ENCODE data around the gene WDR86. TPM values are rescaled to one million over a fixed set of nuclear protein-coding genes. Genes with fewer than 3 reads are reported as not detected.

WDR86 gene
- total RNA-seq, 1 donor from 2014 or later, result 0.41 TPM

DNA sequence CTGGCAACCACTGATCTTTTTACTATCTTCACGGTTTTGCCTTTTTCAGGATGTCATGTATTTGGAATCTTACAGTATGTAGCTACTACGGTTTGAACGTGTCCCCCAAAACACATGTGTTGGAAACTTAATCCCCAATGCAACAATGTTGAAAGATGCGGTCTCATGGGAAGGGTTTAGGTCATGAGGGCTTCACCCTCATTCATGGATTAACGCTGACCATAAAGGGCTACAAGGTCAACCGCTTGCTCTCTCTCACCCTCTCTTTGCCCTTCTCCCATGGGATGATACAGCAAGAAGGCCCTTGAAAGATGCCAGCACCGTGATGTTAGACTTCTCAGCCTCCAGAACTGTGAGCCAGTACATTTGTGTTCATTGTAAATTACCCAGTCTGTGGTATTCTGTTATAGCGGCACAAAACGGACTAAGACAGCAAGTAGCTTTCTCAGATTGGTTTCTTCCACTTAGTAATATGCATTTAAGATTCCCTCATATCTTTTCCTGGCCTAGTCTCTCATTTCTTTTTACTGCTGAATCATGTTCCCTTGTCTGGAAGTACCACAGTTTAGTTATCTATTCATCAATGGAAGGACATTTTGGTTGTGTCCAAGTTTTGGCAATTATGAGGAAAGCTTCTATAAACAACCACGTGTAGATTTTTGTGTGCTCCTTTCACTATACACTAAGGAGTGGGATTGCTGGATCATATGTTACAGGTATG lies 33.1 kb upstream of the WDR86 start:
- DNase-seq (ENCODE audit: missing footprints) (no peak), ATAC-seq (no peak)
- intact Hi-C loops (cut with DNase I), result no loop called here

DNA sequence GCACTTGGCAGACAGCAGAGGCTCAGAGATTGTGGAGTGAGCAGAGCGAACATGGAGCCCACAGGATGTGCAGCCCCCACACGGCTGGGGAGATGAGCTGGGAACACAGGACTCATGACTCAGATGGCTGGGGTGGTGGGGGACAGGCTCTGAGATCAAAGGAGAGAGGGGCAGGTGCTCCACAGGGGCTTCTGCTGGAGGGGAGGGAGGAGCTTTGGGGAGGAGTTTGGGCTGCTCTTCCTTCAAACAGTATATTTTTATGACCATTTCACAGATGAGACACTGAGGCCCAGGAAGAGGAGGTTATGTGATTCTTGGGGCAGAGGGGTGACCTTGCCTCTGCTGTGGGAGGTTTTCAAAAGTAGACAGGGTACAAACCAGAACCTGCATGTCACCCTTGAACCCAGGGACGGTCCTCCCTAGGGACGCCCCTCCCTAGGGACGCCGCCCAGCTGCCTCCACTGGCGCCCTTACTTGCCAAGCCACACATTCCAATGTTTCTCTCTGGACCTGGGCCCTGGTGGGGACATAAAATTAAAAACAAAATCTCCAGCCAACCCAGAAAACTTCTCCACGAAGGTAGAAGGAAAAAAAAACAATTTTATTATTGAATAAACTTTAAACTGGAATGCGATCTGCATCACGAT lies 31.1 kb upstream of the WDR86 start:
- DNase-seq (ENCODE audit: missing footprints) (no peak), ATAC-seq (no peak)
- intact Hi-C loops (cut with DNase I), result no loop called here

DNA sequence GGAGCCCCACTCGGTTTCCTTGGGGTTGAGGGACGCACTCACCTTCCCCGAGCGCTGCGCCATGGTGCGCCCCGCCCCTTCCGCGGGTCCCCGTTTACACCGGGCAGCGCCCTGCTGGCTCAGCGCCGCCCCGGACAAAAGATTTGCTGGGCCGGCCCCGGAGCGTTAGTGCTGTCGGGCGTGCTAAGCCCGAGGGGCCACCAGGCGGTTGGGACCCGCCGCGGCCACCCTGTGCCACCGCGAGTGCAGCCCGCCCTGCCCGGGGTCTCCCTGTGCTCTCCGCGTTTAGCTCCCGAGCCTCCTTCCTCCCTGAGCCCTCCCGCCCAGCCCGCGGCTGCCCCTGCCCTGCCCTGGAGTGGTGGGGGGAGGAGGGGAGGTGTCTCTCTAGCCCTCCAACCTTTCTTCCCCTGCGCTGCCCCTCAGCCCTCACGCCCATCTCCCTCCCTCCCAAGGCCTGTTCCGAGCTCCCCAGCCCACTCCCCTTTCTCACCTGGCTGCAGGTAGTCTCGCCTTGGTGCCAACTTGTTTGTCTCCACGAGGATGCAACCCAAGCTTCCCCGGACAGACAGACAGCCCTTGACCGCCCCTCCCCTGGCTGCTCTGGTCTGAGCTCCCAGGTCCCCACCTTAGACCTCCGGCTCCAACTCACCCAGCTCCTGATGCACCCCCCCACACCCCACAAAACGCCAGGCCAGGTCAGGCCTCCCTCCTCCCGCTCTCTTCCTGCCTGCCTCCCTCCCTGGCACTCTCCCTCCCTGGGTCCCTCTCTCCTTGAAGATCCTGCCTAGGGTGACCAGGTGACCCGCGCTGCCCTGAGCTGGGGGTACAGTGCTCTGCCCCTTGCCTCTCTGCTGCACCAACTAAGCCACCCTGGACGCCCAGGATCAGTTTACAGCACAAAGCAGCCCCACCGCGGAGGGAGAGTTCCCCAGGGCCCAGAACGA lies 30.3 kb upstream of the WDR86 start, which contains the start of gene CRYGN:
Gene CRYGN, minus strand, starts transcription at position 287 of the 944 bp plus-strand sequence. Its CDS starts 224 bp downstream, at position 63.
- DNase-seq (ENCODE audit: missing footprints) (no peak), ATAC-seq (no peak)
- intact Hi-C loops (cut with DNase I), result no loop called here

DNA sequence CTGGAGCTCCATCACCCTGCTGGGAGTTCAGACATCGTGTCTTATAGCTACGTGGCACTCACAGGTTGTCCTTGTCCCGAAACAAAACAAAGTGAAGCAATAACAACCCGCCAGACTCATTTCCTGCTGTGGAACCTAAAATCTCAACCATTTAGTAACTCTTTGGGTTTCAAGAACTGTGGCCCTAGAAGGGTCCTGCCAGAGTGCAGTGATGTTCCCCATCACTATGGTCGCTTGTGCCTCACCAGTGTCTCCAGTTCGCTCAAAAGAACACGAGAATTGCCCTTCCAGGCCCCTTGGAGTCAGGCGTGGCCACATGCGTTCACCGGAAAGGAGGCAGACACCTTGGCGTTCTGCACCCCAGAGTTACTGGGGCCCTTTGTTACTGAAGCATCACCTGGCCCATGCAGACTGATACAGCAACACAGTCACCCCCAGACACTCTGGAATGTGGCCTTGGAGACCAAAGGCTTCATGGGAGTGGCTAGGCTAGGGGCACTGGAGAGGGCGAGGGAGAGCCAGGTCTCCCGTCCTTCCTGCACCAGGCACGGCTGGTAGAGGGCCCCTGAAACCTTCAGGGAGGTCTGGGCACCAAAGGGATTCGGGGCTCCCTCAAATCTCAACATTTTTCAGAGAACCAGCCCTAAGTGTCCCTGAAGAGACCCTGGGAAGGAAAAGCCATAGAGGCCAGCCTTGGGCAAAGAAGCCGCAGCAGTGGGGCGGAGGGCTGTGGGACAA lies 29.2 kb upstream of the WDR86 start:
- intact Hi-C loops (cut with DNase I), result no loop called here
- DNase-seq (ENCODE audit: missing footprints) (no peak), ATAC-seq (no peak)

DNA sequence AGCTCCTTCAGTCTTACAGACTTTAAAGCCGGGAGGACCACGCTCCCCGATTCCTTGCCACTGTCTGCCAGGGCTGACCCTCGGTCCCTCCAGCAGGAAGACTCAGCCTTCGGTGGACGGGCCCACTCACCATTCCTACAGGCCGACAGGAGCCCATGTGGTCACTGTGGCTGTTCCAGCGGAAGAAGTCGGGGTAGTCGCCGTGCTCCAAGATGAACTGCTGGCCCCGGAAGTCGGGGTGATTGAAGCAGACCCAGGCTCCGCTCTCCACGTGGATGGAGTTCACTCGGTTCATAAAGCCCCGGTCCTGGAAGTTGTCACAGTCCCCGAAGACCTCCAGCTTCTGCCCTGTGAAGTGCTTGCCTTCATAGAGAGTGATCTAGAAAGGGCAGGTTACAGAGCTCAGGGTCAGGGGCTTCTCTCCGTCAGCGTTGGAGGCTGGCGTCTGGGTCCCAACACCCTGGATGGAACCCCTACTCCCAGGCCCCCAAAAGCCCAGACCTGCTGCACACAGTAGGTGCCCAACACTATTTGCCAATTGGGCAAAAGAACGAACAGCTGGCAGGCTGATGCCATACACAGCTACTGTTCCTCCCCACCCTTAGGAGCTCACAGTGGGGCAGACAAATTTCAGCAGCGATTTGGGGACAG lies 28.2 kb upstream of the WDR86 start:
- DNase-seq (ENCODE audit: missing footprints), result no peak
- intact Hi-C loops (cut with DNase I), result no loop called here
- ATAC-seq, result no peak

DNA sequence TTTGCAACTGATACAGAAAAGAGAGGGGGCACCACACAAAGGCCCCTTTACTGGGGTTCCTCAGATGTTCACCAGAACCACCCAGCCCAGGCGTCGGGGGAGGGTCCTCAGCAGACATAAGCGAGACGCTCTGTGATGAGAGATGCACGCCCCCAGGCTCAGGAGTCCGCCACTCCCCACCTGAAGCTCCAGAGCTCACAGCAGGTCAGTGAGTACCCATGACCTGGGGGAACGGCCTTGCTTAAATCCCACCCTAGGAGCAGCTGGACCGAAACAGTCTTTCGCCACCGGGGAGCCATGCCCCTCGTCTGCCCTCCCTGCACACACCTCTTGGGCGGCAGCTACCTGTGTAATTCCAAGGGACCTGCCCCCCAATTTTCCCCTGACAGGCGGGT lies 27.3 kb upstream of the WDR86 start:
- no peak for ATAC-seq
- intact Hi-C loops (cut with DNase I), result no loop called here
- no peak for DNase-seq (ENCODE audit: missing footprints)

DNA sequence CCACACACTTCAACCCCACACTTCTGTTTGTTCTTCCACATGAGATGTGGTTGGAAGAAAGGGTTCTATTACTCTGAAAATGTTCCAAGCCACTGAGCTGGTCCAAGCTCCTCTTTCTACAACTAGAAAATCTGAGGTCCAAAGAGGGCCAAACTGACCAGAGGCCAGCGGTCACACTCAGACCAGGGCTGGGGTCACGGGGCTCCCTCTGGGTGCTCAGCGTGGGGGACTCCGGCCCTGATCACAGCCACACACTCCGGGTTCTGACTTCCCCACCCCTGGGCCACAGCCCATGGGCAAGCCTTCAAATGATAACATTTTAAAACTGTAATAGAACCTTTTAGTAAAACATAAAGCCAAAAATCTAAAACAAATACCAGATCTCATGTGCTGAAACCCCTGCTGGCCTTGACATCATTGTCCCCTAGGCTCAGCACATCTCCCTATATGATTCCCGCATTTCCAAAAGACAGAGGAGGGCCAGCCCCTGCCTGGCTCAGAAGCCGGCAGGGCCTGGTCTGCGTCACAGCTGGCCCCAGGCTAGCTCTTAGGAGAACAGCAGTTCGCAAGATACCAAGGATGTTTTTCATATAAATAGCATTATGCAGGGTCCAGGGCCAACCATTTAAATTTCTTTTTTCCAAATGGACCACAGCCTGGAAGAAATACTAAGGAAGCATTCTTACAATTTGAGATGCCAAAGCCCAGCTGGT lies 26.8 kb upstream of the WDR86 start:
- DNase-seq (ENCODE audit: missing footprints), result peak; percentile 82
- intact Hi-C loops (cut with DNase I), result no loop called here

DNA sequence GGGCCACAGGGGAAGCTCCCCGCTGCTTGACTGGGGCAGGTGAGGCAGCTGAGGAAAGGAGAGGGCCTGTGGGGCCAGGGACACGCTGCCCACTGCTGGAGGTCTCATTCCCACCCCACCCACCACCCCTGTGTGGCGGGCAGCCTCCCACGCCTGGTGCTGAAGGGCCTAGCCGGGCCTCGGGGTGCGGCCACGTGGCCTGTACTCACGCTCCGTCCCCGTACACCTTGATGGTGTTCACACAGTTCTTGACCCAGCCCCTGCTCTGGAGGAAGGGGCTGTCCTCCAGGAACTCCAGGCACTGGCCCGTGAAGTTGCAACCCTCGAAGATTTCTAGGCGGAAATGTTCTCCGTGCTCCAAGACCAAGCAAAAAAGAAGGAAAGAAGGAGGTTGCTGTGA lies 26.1 kb upstream of the WDR86 start:
- intact Hi-C loops (cut with DNase I), result no loop called here
- no peak for ATAC-seq
- no peak for DNase-seq (ENCODE audit: missing footprints)

More for the DNA sequence above, 26.8 kb upstream of the WDR86 start:
- ATAC-seq, result peak; percentile 72

DNA sequence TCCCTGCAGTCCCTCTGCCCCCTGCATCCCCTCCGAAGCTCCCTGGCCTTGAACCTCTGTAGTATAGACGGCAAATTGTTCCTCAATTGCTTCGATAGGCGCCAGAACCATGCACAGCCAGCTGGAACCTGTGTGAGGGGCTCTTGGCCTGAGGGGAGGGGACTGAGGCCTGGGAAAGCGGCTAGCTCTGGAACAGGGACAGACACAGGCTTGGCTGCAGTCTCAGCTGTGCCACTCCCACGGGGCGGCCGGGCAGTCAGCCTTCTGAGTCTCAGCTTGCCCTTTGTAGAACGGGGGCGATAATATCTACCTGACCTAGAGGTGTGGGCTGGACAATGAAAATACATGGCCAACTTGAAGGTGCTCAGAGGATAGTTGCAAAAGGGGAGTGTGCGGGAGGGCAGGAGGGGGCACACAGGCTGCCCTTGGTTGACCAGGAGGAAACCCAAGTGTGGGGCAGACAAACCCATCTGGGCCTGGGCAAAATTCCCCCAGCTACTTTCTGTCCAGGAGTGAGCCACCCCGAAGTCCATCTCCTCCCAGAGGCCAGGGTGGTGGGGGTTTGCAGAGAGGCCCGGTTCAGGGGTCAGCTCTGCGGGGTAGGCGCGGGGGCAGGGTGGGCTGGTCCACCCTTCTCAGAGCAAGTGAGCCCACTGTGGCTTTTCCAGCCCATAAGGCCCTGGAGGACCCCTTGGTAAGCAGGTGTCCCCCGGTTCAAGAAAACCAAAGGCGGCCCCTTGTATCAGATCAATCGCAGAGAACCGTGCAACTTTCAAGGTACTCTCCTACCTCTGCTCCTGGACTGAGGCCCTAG lies 25.5 kb upstream of the WDR86 start:
- ATAC-seq (no peak), DNase-seq (ENCODE audit: missing footprints) (no peak)
- intact Hi-C loops (cut with DNase I), result no loop called here

DNA sequence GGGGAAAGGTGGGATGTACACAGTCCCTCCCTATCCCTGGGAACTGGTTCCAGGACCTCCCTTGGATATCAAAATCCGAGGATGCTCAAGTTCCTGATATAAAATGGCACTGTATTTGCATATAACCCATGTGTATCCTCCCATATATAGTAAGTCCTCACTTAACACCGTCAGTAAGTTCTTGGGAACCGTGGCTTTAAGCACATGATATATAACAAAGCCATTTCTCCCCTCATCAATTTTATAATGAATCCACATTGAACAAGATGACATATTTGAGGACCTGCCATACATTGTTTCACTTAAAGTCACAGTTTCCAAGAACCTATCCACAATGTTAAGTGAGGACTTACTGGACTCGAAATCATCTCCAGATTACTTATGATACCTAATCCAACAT lies 24.7 kb upstream of the WDR86 start:
- intact Hi-C loops (cut with DNase I), result no loop called here
- ATAC-seq, result no peak
- DNase-seq (ENCODE audit: missing footprints), result no peak

DNA sequence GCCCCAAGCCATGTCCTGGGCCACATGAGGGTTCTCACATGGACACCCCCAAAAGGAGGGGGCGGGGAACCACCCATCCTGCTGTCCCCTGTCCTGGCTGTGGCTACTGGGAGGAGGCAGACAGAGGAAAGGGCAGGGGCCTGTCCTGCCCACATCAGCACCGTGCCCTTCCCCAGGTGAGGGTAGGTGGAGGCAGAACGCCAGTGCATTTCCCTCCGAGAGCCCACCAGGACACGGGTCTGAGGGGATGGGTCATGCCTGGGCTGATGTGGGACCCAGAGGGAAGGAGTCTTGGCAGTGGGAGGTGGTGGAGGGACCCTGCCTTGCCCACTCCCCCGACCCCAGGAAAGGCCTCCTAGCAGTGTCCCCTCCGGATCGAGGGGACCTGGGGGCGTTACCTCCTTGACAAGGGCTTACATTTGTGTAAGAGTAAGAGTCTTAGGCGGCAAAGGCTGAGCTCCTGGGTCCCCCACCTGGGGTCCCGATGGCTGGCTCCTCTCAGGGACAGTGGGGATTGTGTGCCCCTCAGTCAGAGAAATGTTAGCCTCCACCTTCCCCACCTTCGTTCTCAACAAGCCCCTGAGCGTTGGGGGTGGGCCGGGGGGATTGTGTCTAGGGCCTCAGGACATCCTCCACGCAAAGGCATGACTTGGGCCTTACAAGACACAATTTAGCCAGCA lies 24.0 kb upstream of the WDR86 start:
- ATAC-seq (no peak), DNase-seq (ENCODE audit: missing footprints) (no peak)
- intact Hi-C loops (cut with DNase I), result no loop called here

DNA sequence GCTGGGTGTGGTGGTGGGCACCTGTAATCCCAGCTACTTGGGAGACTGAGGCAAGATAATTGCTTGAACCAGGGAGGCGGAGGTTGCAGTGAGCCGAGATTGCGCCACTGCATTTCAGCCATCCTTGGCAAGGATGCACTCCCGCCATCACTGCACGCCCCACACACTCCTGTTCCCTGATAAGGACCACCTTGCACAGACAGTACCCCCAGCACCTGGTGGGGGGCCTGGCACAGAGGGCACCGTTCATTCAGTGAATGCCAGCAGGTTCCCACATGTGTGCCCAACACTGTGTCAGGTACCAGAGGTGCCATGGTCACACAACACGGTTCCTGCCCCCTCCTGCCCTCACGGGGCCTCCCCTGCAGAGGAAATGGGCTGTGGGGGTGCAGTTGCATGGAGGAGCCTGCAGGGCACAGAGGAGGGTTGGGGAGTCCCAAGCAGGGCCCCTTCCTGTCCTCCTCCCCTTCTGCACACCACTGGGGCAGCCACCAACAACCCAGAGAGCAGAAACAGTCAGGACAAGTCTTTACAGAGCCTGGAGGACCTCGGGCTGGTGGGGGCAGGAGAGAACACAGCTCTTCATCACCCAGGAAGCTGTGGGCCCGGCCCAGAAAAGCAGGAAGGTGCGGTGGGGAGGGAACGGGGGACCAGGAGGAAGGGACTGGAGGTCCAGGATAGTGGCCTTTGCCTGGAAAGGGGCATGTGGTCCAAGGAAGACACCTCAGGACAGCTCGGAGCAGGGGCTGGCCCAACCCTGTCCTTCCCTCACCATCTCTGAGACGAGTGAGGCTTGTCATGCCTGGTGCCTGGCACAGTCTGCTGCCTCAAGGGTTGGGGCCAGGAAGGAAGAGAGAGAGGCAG lies 23.1 kb upstream of the WDR86 start:
- DNase-seq (ENCODE audit: missing footprints) (no peak), ATAC-seq (no peak)
- intact Hi-C loops (cut with DNase I), result no loop called here

DNA sequence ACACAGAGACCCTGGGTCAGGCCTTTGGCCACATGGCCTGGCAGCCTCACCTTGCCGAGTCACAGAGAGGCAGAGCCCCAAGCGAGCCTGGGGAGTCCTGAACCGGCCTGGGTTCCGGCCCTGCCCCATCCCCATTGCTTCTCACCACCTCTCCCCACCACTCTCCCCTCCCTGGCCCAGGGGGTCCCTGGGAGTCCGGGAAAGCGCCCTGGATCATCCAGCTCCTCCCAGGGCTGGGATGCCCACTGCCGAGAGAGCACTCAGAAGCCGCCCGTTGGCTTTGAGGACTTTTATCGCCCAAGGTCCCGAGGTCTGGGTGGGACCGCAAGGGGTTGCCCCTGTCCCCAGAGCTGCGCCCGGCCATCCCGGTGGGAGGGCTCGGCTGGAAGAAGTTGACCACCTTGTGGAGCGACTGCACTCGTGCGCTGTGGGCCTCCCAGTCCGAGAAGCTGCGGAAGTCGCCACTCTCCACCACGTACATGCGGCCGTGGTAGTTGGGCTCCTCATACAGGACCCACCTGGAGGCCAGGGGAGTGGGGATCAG lies 22.0 kb upstream of the WDR86 start:
- intact Hi-C loops (cut with DNase I), result no loop called here
- DNase-seq (ENCODE audit: missing footprints) (no peak), ATAC-seq (no peak)

DNA sequence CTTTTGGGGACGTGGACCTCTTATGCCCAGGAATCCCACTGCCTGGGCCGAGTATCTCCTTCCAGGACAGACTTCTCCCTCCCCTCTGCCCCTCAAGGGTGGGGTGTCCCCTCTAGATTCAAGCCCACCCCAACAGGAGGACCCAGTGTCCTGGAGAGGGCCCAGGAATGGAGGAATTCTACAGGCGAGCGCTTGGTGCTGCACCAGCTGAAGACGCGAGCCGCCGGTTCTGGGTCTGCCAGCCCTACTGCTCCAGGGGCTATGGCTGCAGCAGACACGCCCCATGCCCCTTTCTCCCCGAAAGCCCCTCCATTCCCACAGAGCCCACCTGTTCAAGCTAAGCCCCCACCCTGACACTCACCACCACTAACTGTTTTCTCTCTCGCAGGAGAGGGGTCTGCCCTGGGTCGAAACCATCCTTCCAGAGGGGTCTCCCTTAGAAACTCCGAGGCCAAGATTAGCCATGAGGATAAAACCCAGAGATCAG lies 21.5 kb upstream of the WDR86 start:
- intact Hi-C loops (cut with DNase I), result no loop called here
- DNase-seq (ENCODE audit: missing footprints), result no peak
- ATAC-seq, result no peak

Measured in Right ventricle myocardium inferior (tissue), 1 donor.